MM.1S (cell line): ENCODE measurements around the gene YOD1.

Experiments
- DNase-seq: peaks from one replicate; pipeline ENCODE4 v3.0.0-alpha.2; 2015
- H2AFZ ChIP-seq: fragments of 300-600 bp; sonication (generic); 2 replicates; pipeline ENCODE4 v1.6.0; 2016; ENCODE audit warnings: antibody characterized with exemption, low read length
- H3F3A ChIP-seq: fragments of 300-600 bp; sonication (generic); 2 replicates; pipeline ENCODE4 v1.6.1; 2016; ENCODE audit warnings: mild to moderate bottlenecking, antibody characterized with exemption, low read length, moderate library complexity, mixed read lengths; ENCODE audit not compliant: insufficient read depth
- H3K27ac ChIP-seq: fragments of 300-600 bp; sonication (generic); 2 replicates; pipeline ENCODE4 v1.5.1; 2016; ENCODE audit warnings: mild to moderate bottlenecking, low read length
- H3K27me3 ChIP-seq: fragments of 300-600 bp; sonication (generic); replicated peaks from 2 replicates; pipeline ENCODE4 v1.6.0; 2016; ENCODE audit warnings: low read length; ENCODE audit not compliant: insufficient read depth
- H3K36me3 ChIP-seq: fragments of 300-600 bp; sonication (generic); replicated peaks from 2 replicates; pipeline ENCODE4 v1.6.1; 2016; ENCODE audit warnings: mild to moderate bottlenecking, low read length, mixed read lengths; ENCODE audit not compliant: insufficient read depth
- H3K4me1 ChIP-seq: fragments of 300-600 bp; sonication (generic); 2 replicates; pipeline ENCODE4 v1.6.1; 2016; ENCODE audit warnings: low read length, mixed read lengths
- H3K4me2 ChIP-seq: fragments of 300-600 bp; sonication (generic); 2 replicates; pipeline ENCODE4 v1.6.0; 2016; ENCODE audit warnings: low read depth, low read length
- H3K4me3 ChIP-seq: fragments of 300-600 bp; sonication (generic); 2 replicates; pipeline ENCODE4 v1.5.1; 2016; ENCODE audit warnings: low read length, mixed read lengths
- H3K79me2 ChIP-seq: fragments of 300-600 bp; sonication (generic); 2 replicates; pipeline ENCODE4 v1.6.1; 2016; ENCODE audit warnings: mixed run types, low read length, mixed read lengths
- H3K9ac ChIP-seq: fragments of 300-600 bp; sonication (generic); 2 replicates; pipeline ENCODE4 v1.6.1; 2016; ENCODE audit warnings: low read length, mixed read lengths
- H3K9me2 ChIP-seq: fragments of 300-600 bp; sonication (generic); replicated peaks from 2 replicates; pipeline ENCODE4 v1.6.1; 2016; ENCODE audit warnings: mild to moderate bottlenecking, low read length, mixed read lengths; ENCODE audit not compliant: insufficient read depth
- H3K9me3 ChIP-seq: fragments of 300-600 bp; sonication (generic); replicated peaks from 2 replicates; pipeline ENCODE4 v1.6.1; 2016; ENCODE audit warnings: mild to moderate bottlenecking, low read length, mixed read lengths; ENCODE audit not compliant: insufficient read depth
- H4K20me1 ChIP-seq: fragments of 300-600 bp; sonication (generic); 2 replicates; pipeline ENCODE4 v1.6.1; 2016; ENCODE audit warnings: mild to moderate bottlenecking, low read length, moderate library complexity, mixed read lengths; ENCODE audit not compliant: insufficient read depth
- CTCF ChIP-seq: fragments of 300-600 bp; sonication (generic); IDR thresholded peaks from 2 replicates; pipeline ENCODE4 v1.5.1; 2016; ENCODE audit warnings: antibody characterized with exemption, low read length, mixed read lengths
- EZH2 ChIP-seq: fragments of 300-600 bp; sonication (generic); optimal IDR thresholded peaks from 2 replicates; pipeline ENCODE3; 2017; ENCODE audit warnings: low read depth, mild to moderate bottlenecking, antibody characterized with exemption, low read length, mixed read lengths
- EZH2phosphoT487 ChIP-seq: fragments of 300-600 bp; sonication (generic); IDR thresholded peaks from 2 replicates; pipeline ENCODE4 v1.6.1; 2018; ENCODE audit warnings: antibody characterized with exemption, low read length

Gene YOD1

GRCh38 chr1:207069061-207069460 lies 18.1 kb upstream of the YOD1 start:
- no peak overlapping the region for H3K27ac ChIP-seq
- H3K27me3 ChIP-seq: no peaks in the 10 kb centered on the region
- no peaks in the 10 kb centered on the region for H4K20me1 ChIP-seq
- no peaks in the 10 kb centered on the region for H3K9me3 ChIP-seq
- H3K9me2 ChIP-seq: no peaks in the 10 kb centered on the region
- no peak overlapping the region for H3K9ac ChIP-seq
- DNase-seq: no peak
- H3K79me2 ChIP-seq: no peaks in the 10 kb centered on the region
- TF ChIP-seq EZH2 (no peak), CTCF (no peak), EZH2phosphoT487 (no peak)
- H3K4me2 ChIP-seq: no peak overlapping the region
- H3K36me3 ChIP-seq: no peaks in the 10 kb centered on the region
- H3F3A ChIP-seq: no peaks in the 10 kb centered on the region
- H3K4me3 ChIP-seq: no peak overlapping the region
- H2AFZ ChIP-seq: no peak overlapping the region
- peaks cover 3% of the 10 kb centered on the region; the same call in 1 of the 2 replicates for H3K4me1 ChIP-seq

- Histone ChIP-seq H3K27ac (no peak overlapping the region), H3K4me3 (no peak overlapping the region), H4K20me1 (no peaks in the 10 kb centered on the region), H3K4me1 (peaks cover 3% of the 10 kb centered on the region; the same call in 1 of the 2 replicates), H3K27me3 (no peaks in the 10 kb centered on the region), H3K9ac (no peak overlapping the region), H3K79me2 (no peaks in the 10 kb centered on the region), H3K36me3 (no peaks in the 10 kb centered on the region), H3K9me2 (no peaks in the 10 kb centered on the region), H3K9me3 (no peaks in the 10 kb centered on the region), H2AFZ (no peak overlapping the region), H3F3A (no peaks in the 10 kb centered on the region), H3K4me2 (no peak overlapping the region)
- DNase-seq: no peak
- TF ChIP-seq EZH2phosphoT487 (no peak), CTCF (no peak), EZH2 (no peak)
Observed at GRCh38 chr1:207067665-207068064, 16.7 kb upstream of the YOD1 start.

GRCh38 chr1:207067185-207067584 lies 16.2 kb upstream of the YOD1 start:
- TF ChIP-seq EZH2phosphoT487: no peak
- no peak for TF ChIP-seq EZH2
- TF ChIP-seq CTCF: no peak
- H3K4me1 ChIP-seq: peaks cover 3% of the 10 kb centered on the region; the same call in 1 of the 2 replicates
- no peaks in the 10 kb centered on the region for H3K27me3 ChIP-seq
- H3K79me2 ChIP-seq: no peaks in the 10 kb centered on the region
- H3K4me3 ChIP-seq: no peak overlapping the region
- no peak for DNase-seq
- no peaks in the 10 kb centered on the region for H3K9me3 ChIP-seq
- H4K20me1 ChIP-seq: no peaks in the 10 kb centered on the region
- no peak overlapping the region for H3K27ac ChIP-seq
- H3K9ac ChIP-seq: no peak overlapping the region
- H3K4me2 ChIP-seq: no peak overlapping the region
- H3K9me2 ChIP-seq: no peaks in the 10 kb centered on the region
- H2AFZ ChIP-seq: no peak overlapping the region
- H3F3A ChIP-seq: no peaks in the 10 kb centered on the region
- no peaks in the 10 kb centered on the region for H3K36me3 ChIP-seq
